ENCODE measurements around the gene MAPKAPK2.

DNA sequence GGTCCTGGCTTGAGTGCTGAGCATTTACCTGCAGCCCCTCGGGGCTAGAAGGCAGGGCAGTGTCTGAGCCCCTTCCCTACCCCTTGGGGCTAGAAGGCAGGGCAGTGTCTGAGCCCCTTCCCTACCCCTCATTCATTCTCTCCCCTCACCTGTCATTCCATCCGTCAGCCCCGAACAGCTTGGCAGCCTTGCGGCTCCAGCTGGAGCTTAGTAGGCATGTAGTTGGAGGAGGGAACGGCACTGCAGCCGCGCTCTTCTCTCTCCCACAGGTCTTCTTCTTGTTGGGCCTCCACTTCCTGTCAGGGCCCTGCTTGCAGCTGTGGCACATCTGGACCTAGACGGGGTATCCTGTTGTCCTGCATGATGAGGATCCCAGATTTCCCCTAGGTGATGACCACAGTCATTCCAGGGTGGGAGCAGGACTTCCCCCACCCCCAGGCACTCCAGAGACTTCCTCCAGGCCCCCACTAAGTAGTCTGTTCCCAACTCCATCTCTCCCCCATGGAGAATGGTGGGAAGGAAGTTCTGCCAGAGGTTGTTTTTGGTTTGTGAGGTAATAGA lies 22.2 kb downstream of the MAPKAPK2 start:
- TF ChIP-seq, protein P1, sequence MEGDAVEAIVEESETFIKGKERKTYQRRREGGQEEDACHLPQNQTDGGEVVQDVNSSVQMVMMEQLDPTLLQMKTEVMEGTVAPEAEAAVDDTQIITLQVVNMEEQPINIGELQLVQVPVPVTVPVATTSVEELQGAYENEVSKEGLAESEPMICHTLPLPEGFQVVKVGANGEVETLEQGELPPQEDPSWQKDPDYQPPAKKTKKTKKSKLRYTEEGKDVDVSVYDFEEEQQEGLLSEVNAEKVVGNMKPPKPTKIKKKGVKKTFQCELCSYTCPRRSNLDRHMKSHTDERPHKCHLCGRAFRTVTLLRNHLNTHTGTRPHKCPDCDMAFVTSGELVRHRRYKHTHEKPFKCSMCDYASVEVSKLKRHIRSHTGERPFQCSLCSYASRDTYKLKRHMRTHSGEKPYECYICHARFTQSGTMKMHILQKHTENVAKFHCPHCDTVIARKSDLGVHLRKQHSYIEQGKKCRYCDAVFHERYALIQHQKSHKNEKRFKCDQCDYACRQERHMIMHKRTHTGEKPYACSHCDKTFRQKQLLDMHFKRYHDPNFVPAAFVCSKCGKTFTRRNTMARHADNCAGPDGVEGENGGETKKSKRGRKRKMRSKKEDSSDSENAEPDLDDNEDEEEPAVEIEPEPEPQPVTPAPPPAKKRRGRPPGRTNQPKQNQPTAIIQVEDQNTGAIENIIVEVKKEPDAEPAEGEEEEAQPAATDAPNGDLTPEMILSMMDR (IDR thresholded peaks at IDR 0.05): no peak
- no peak for TF ChIP-seq POLR2A (IDR thresholded peaks at IDR 0.05)
